HepG2 (cell line): ENCODE results near the gene HEXD. TPM values are rescaled to one million over a fixed set of nuclear protein-coding genes. Genes with fewer than 3 reads are reported as not detected.

Experiments
- ATF1 ChIP-seq: IDR thresholded peaks from 2 replicates; pipeline ENCODE4 v1.6.1; 2016; ENCODE audit warnings: mild to moderate bottlenecking, control low read depth
- DPF2 ChIP-seq: sonication (generic); formaldehyde crosslinking; IDR thresholded peaks from 2 replicates; pipeline ENCODE4 v1.4.0; 2020; ENCODE audit warnings: mild to moderate bottlenecking, low read depth, missing genetic modification reagents, borderline replicate concordance
- FOXA3 ChIP-seq: IDR thresholded peaks from 2 replicates; pipeline ENCODE4 v1.6.1; 2016; ENCODE audit warnings: missing genetic modification reagents, missing compliant biosample characterization
- FOXC1 ChIP-seq: sonication (generic); formaldehyde crosslinking; IDR thresholded peaks from 2 replicates; pipeline ENCODE4 v1.8.0; 2022; ENCODE audit warnings: mild to moderate bottlenecking, missing genetic modification reagents, borderline replicate concordance
- GPBP1L1 ChIP-seq: sonication (generic); formaldehyde crosslinking; IDR thresholded peaks from 2 replicates; pipeline ENCODE4 v1.5.0; 2020; ENCODE audit warnings: mild to moderate bottlenecking, missing genetic modification reagents
- HBP1 ChIP-seq: IDR thresholded peaks from 2 replicates; pipeline ENCODE4 v1.6.1; 2016; ENCODE audit warnings: low read depth, control low read depth
- HMGA1 ChIP-seq: sonication (generic); formaldehyde crosslinking; conservative IDR thresholded peaks from 2 replicates; pipeline ENCODE4 v1.4.0; 2020; ENCODE audit warnings: missing genetic modification reagents
- MIER2 ChIP-seq: IDR thresholded peaks from 2 replicates; pipeline ENCODE4 v1.6.1; 2016; ENCODE audit warnings: missing biosample characterization, missing genetic modification reagents
- PHF21A ChIP-seq: sonication (generic); formaldehyde crosslinking; IDR thresholded peaks from 2 replicates; pipeline ENCODE4 v1.5.0; 2020; ENCODE audit warnings: mild to moderate bottlenecking, missing genetic modification reagents
- REPIN1 ChIP-seq: sonication (generic); formaldehyde crosslinking; IDR thresholded peaks from 2 replicates; pipeline ENCODE4 v1.8.0; 2022; ENCODE audit warnings: missing genetic modification reagents, low read depth, mild to moderate bottlenecking, borderline replicate concordance
- REXO4 ChIP-seq: sonication (generic); formaldehyde crosslinking; IDR thresholded peaks from 2 replicates; pipeline ENCODE4 v1.8.0; 2022; ENCODE audit warnings: missing genetic modification reagents, mild to moderate bottlenecking, borderline replicate concordance
- RFX5 ChIP-seq: IDR thresholded peaks from 2 replicates; pipeline ENCODE4 v1.6.1; 2011; ENCODE audit warnings: low read depth, low read length, improper control_type of control experiment
- SP140L ChIP-seq: sonication (generic); formaldehyde crosslinking; IDR thresholded peaks from 2 replicates; pipeline ENCODE4 v1.4.0; 2020; ENCODE audit warnings: missing genetic modification reagents, borderline replicate concordance
- SSRP1 ChIP-seq: IDR thresholded peaks from 2 replicates; pipeline ENCODE4 v1.6.1; 2016; ENCODE audit warnings: control low read depth
- ZBTB44 ChIP-seq: sonication (generic); formaldehyde crosslinking; IDR thresholded peaks from 2 replicates; pipeline ENCODE4 v1.4.0; 2020; ENCODE audit warnings: missing genetic modification reagents
- ZNF234 ChIP-seq: sonication (generic); formaldehyde crosslinking; conservative IDR thresholded peaks from 2 replicates; pipeline ENCODE4 v1.5.1; 2020; ENCODE audit warnings: mild to moderate bottlenecking, missing genetic modification reagents
- ZNF280D ChIP-seq: sonication (generic); formaldehyde crosslinking; IDR thresholded peaks from 2 replicates; pipeline ENCODE4 v1.5.1; 2020; ENCODE audit warnings: mild to moderate bottlenecking, missing genetic modification reagents
- ZNF607 ChIP-seq: sonication (generic); formaldehyde crosslinking; IDR thresholded peaks from 2 replicates; pipeline ENCODE4 v1.5.1; 2020; ENCODE audit warnings: missing genetic modification reagents, mild to moderate bottlenecking, borderline replicate concordance
- ZNF780A ChIP-seq: sonication (generic); formaldehyde crosslinking; IDR thresholded peaks from 2 replicates; pipeline ENCODE4 v1.8.0; 2022; ENCODE audit warnings: mild to moderate bottlenecking, missing genetic modification reagents, moderate library complexity
- polyA plus RNA-seq, 8 experiments: library from polyadenylated mRNA; depleted of rRNA in 3 of 8; stranded (reverse) in 7 of 8; unstranded in 1 of 8; fragments of >200 nt; fragmentation: Illumina TruSeq in 4 of 8; extraction: Trizol in 4 of 8; gene quantifications; 2 replicates each; pipeline versions ENCODE4 v1.2.1 to v1.2.3, GENCODE V29; 2011 to 2016; ENCODE audit warnings: low read depth in 4 of 8, missing spikeins in 1 of 8, mixed read lengths in 1 of 8; ENCODE audit not compliant: insufficient read depth in 1 of 8
- total RNA-seq, 5 experiments: library from RNA; depleted of rRNA; stranded (reverse); fragments of >200 nt; fragmentation: Illumina TruSeq; extraction: Trizol; gene quantifications; 2 replicates each; pipeline ENCODE4 v1.2.3, GENCODE V29; 2016; ENCODE audit warnings: low read depth in 1 of 5
- TF ChIP-seq, protein P1 (sequence below): sonication (generic); formaldehyde crosslinking; IDR thresholded peaks from 2 replicates; pipeline ENCODE4 v1.4.0; 2020; ENCODE audit warnings: missing genetic modification reagents
- TF ChIP-seq, protein P2 (sequence below): sonication (generic); formaldehyde crosslinking; IDR thresholded peaks from 2 replicates; pipeline ENCODE4 v1.5.0; 2020; ENCODE audit warnings: missing genetic modification reagents

Gene HEXD
- total and polyA plus RNA-seq, 2 of the 13 experiments (the other 11 are each of a cell fraction or from before 2014, with no cell fraction given): 22.3 to 41.8 TPM

DNA sequence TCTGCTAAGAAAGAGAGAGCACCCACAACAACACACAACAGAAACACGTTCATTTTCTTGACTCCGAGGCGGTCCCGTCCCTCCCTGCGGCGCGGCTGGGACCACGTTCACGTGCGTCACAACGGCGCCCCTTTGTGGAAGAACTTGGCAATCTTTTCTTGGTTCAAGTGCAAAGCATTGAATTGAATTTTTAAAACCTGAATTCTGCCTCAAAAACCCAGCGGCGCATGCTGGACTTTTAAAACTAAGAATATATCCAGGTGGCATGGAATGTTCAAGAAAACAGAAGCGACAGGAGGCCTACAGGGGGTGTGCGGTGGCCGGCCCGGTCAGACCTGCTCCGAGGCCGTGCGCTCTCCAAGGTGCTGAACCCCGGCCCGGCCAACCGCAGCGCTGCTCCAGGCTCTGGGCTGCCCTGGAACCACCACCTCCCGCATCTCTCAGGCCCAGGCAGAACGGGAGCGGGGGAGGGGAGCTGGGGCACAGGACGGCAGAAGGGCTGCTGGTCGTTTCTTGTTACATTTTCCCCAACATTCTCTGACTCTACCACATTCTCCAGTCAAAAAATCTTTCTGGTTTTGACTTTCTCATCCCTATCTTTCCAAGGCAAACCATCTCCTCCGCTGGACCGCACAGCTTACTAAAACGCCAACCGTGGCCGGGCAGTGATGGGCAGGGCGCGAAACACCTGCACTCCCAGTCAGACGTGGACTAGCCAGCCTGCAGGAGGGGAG lies 3.4 kb upstream of the HEXD start (continued):
- TF ChIP-seq, protein P1, sequence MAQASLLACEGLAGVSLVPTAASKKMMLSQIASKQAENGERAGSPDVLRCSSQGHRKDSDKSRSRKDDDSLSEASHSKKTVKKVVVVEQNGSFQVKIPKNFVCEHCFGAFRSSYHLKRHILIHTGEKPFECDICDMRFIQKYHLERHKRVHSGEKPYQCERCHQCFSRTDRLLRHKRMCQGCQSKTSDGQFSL (CRISPR knock-in tag): peak; percentile 77
- no peak for TF ChIP-seq GPBP1L1 (CRISPR knock-in tag)
- no peak for TF ChIP-seq ATF1 (CRISPR knock-in tag)
- TF ChIP-seq FOXA3 (CRISPR knock-in tag): peak; percentile 51
- no peak for TF ChIP-seq DPF2
- peak; percentile 86 for TF ChIP-seq ZNF234
- peak; percentile 96; the same call in 1 of the 2 replicates for TF ChIP-seq ZBTB44 (CRISPR knock-in tag)
- TF ChIP-seq ZNF280D (CRISPR knock-in tag): peak; percentile 94
- TF ChIP-seq, protein P2, sequence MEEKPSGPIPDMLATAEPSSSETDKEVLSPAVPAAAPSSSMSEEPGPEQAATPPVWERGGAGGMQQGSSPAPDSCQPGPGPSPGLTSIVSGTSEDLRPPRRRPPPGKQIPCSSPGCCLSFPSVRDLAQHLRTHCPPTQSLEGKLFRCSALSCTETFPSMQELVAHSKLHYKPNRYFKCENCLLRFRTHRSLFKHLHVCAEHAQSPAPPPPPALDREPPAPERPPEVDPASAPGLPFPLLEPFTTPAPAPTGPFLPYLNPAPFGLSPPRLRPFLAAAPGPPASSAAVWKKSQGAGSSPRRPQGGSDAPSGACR: no peak
- no peak for TF ChIP-seq REXO4 (CRISPR knock-in tag)
- TF ChIP-seq RFX5: 0 out of 2 replicates have a peak, but pooled peaks have one; percentile 22
- TF ChIP-seq FOXC1: peak; percentile 84; the same call in 1 of the 2 replicates
- TF ChIP-seq PHF21A (CRISPR knock-in tag): peak; percentile 77; the same call in 1 of the 2 replicates
- no peak; the same call in 1 of the 2 replicates for TF ChIP-seq ZNF780A
- peak; percentile 98 for TF ChIP-seq MIER2
- no peak for TF ChIP-seq SSRP1 (CRISPR knock-in tag)
- TF ChIP-seq REPIN1: 0 out of 2 replicates have a peak, but pooled peaks have one; percentile 65
- TF ChIP-seq HBP1 (CRISPR knock-in tag): peak; percentile 96
- peak; percentile 98; the same call in 1 of the 2 replicates for TF ChIP-seq SP140L
- TF ChIP-seq HMGA1 (CRISPR knock-in tag): no peak
- TF ChIP-seq ZNF607 (CRISPR knock-in tag): peak; percentile 94
